Measurements from ENCODE around the gene COL8A2.

GRCh38 chr1:36093929-36094328 is 31.1 kb downstream of the COL8A2 start:
- TF ChIP-seq ZNF175 (tag by site-specific recombination; IDR thresholded peaks at IDR 0.05), result no peak
- TF ChIP-seq ZNF513 (tag by site-specific recombination; IDR thresholded peaks at IDR 0.05), result no peak
- TF ChIP-seq ZNF624 (tag by site-specific recombination; IDR thresholded peaks at IDR 0.05), result no peak
- TF ChIP-seq ZNF202 (tag by site-specific recombination; IDR thresholded peaks at IDR 0.05; ENCODE audit: borderline replicate concordance), result no peak
- no peak for TF ChIP-seq CTCF (tag by site-specific recombination; IDR thresholded peaks at IDR 0.05)
- TF ChIP-seq RBAK (tag by site-specific recombination; IDR thresholded peaks at IDR 0.05), result no peak
- no peak for TF ChIP-seq KLF16 (tag by site-specific recombination; IDR thresholded peaks at IDR 0.05)
